Left renal cortex interstitium (tissue), 4 donors: ENCODE results near the gene ARRB2. TPM values are rescaled to one million over a fixed set of nuclear protein-coding genes. Genes with fewer than 3 reads are reported as not detected.
"Not testable (repeated sequence)": the region's sequence is repeated elsewhere in the genome, so short reads cannot be mapped to it uniquely, and the experiment has no call there.

ENCODE experiments used
- DNase-seq, 4 donors: peaks; one replicate each; pipeline ENCODE4 v3.0.0-alpha.2; 2013; ENCODE audit warnings: low read depth in 4 of 4, low spot score in 2 of 4, missing footprints in 1 of 4
- polyA plus RNA-seq, 4 donors: library from polyadenylated mRNA; unstranded; fragments of 120-200 nt; gene quantifications; one replicate each; pipeline ENCODE4 v1.2.1, GENCODE V29; 2013; ENCODE audit not compliant: insufficient read length in 4 of 4

ARRB2 gene
- polyA plus RNA-seq, 4 donors: 25.4 to 41.7 (median 37.0) TPM

DNA sequence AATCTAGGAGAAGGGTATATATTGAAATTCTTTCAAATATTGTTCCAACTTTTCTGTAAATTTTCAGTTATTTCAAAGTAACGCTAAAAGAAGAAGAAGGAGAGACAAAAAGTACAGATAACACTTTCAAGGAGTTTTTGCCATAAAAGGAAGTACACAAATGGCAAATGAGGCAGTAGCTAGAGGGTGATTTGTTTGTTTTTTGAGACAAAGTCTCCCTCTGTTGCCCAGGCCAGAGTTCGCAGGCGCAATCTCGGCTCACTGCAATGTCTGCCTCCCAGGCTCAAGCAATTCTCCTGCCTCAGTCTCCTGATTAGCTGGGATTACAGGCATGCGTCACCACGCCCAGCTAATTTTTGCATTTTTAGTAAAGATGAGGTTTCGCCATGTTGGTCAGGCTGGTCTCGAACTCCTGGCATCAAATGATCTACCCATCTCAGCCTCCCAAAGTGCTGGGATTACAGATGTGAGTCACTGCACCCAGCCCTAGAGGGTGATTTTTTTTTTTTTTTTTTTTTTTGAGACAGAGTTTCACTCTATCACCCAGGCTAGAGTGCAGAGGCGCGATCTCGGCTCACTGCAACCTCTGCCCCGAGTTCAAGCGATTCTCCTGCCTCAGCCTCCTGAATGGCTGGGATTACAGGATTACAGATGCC, 10.9 kb upstream of the ARRB2 start:
- not testable (repeated sequence) for DNase-seq

DNA sequence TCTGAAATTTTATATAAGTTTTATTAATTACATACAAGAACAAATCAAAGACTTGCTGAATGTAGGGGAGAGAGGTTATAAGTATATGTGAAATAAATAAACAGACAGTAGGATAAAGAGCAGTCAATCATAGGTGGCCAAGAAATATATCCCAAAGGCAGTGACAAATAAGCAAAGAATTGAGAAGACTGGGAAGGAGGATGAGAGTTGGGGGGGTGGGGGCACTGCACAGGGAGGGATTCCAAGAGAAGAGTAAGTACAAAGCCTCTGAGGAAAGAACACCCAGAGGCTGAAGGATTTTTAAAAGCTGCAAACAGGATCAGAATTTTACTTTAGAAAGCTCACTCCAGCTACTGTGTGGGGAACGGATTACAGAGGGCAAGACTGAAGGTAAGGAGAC, 9.3 kb upstream of the ARRB2 start:
- no peak for DNase-seq

DNA sequence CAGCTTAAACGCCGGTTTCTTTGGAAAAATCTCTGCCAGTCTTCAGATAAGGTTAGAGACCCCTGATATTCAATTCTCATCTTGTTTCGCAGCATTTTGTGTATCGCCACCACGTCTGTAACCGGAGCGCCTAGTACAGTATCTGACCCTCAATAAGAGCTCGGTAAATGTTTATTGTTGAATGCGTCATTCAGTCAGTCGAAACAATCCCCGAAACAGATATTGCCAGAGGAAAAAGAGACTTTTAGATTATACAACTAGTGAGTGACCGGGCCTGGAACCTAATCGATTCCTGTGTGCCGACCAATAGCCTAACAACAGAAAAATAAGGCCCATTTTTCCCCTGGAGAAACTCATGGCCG, 7.1 kb upstream of the ARRB2 start:
- DNase-seq: no peak

GRCh38 chr17:4704574-4704907, 5.9 kb upstream of the ARRB2 start:
- not testable (repeated sequence) for DNase-seq

- DNase-seq: no peak
These were observed 5.4 kb upstream of the ARRB2 start for GRCh38 chr17:4704991-4705390.

DNA sequence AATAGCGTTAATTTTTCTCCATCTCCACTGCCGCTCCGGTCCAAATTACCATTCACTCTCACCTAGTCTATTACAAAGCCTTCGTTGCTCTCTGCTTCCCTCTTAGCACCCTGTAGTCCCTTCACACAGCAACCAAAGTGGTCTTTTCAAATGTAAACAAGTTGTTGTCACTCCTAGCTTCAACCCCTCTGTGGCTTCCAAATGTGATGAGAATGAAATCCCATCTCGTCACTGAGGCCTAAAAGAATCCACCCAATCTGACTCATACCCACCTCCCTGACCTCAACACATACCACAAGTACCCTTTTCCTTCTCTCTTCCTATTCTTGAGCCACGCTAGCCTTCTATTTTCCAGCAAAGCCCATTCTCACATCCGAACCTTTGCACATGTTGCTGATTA, 4.3 kb upstream of the ARRB2 start:
- DNase-seq: no peak

DNA sequence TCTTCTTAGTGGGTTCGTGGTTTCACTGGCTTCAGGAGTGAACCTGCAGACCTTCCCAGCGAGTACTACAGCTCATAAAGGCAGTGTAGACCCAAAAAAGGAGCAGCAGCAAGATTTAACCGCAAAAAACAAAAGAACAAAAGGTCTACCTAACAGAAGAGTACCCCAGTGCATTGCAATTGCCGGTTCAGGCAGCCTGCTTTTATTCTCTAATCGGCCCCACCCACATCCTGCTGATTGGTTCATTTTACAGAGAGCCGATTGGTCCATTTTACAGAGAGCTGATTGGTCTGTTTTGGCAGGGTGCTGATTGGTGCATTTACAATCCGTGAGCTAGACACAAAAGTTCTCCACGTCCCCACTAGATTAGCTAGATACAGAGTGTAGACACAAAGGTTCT, 2.0 kb upstream of the ARRB2 start:
- no peak for DNase-seq

DNA sequence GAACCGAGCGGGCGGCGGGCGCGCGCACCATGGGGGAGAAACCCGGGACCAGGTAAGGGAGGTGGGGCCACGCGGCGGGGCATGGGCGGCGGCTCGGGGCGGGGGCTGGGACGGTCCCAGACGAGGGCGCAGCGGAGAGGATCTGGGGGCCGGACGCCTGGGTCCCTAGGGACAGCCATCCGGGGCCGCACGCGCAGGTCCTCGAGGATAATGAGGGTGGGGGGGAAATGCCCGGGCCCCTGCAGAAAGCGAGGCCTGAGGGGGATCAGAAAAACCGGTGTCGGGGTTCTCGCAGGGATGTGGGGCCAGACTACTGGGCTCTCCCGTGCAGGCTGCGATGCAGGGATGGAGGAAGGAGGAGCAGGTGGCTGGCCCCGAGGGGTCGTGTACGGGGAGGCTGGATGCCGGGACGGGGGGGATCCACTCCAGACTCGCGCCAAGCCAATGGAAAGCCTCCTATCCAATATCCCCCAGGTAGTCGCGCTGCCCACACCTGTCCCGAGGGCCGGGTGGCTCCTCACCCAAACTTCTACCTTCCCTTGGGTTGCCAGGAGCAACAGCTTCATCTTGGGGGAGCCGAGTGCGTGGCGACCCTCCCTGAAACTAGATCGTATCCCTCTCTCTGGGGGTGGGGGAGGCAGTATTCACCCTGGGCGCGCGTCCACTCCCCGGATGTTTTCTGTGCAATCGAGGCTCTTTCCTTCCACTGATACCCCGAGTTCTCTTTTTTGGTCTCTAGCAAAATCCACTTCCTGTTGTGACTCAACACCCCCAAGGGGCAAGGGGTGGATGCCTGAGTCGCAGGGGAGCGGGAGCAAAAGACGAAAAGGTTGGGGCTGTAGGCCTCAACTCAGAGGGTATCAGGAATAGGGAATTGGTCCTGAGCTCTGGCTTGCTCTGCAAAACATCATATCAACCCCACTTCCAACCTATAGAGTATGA, 532 bp downstream of the ARRB2 start:
- DNase-seq: no peak

DNA sequence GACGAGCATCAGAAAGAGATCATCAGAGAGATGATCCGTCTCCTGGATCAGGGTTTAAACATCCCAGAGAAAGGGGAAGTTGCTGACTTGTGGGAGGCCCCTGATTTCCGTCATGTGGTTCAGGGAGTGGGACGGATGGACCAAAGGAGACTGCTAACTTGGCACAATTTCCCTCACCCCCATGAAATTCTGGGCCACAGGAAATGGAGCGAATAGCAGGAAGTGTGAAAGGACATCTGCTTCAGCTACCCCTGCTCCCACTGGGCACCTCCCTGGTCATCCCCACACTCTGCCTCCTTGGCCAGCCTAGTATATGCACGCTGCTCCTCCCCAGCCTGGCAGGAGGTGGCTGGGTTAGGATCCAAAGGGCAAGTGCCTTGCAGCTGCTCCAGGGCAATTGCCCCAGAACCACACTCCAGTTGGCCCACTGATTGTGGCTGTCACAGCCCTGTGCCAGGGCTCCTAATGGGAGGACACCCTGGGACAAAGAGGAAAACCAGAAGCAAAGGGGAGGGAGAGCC, 1.3 kb downstream of the ARRB2 start:
- DNase-seq: no peak

DNA sequence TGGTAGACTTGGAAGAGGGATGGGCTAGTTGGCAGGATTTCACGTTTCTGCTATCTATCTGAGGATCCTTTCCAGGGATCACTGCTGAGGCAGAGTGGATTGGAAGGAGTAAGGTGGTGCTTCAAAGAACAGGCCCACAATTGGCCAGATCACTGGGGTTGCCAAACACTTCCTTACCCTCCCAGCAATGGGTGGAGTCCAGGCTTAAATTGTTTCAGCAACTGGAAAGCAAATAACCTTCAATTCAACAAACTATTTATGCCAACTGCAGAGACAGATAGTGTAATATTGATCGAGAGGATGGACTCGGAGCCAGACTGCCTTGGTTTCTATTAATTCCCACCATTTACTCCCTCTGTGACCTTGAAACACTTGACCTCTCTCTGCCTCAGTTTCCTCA, 2.1 kb downstream of the ARRB2 start:
- no peak for DNase-seq

GRCh38 chr17:4714340-4715062, 4.1 kb downstream of the ARRB2 start:
- not testable (repeated sequence) for DNase-seq

GRCh38 chr17:4715063-4715744, 4.8 kb downstream of the ARRB2 start:
- no peak for DNase-seq

DNA sequence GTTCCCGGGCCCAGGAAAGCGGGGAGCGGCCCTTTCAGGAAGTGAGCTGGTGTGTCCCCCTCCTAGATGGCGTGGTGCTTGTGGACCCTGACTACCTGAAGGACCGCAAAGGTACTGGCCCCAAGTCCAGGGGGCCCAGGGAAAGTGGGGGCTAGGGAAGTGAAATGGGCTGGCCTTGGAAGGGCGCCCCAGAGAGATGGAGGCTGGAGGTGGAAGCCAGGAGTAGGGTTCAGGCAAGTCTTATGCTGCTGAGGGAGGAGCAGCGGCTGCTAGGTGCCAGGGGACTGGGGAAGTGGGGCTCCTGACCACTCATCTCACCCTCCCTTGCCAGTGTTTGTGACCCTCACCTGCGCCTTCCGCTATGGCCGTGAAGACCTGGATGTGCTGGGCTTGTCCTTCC, 5.6 kb downstream of the ARRB2 start:
- no peak for DNase-seq

DNA sequence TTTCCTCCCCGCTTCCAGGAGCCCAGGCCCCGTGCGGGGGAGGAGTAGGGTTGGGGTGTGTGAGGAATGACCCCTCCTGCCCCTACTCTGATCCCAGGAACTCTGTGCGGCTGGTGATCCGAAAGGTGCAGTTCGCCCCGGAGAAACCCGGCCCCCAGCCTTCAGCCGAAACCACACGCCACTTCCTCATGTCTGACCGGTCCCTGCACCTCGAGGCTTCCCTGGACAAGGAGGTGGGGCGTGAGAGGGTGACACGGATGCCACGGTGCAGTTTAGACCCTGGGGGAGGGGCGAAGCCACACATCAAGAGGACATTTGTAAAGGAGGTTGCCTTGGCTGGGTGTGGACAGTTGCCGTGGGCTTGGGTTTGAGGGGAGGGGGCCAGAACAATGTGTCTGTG, 7.4 kb downstream of the ARRB2 start:
- DNase-seq: no peak

- no peak for DNase-seq
These were observed 7.8 kb downstream of the ARRB2 start for GRCh38 chr17:4718276-4718675.

DNA sequence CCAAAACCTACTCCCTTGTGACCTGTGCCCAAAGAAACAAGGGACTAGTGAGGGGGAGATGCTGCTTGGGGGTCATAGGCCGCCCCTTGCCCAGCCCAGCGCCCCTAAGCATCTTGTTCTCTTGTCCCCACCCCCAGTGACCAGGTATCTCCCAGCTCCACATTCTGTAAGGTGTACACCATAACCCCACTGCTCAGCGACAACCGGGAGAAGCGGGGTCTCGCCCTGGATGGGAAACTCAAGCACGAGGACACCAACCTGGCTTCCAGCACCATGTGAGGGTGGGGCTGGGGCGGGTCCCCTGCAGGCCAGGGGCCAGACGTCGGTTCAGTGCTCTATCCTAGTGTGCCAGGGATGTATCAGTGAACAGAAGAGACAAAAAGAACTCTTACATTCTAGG, 8.7 kb downstream of the ARRB2 start:
- no peak for DNase-seq

GRCh38 chr17:4719684-4720221, 9.3 kb downstream of the ARRB2 start:
- no peak for DNase-seq

GRCh38 chr17:4720787-4721186, 10.4 kb downstream of the ARRB2 start:
- no peak for DNase-seq

GRCh38 chr17:4721203-4722135, 11.0 kb downstream of the ARRB2 start:
- no peak for DNase-seq
